DOHH2 (cell line): ENCODE data around the gene LETM1.

Experiments used
- EZH2phosphoT487 ChIP-seq: fragments of 200-600 bp; sonication (generic); IDR thresholded peaks from 2 replicates; pipeline ENCODE4 v1.6.1; 2017; ENCODE audit warnings: borderline replicate concordance, mild to moderate bottlenecking, antibody characterized with exemption, low read length, moderate library complexity, mixed read lengths
- TF ChIP-seq, protein P1 (sequence below): fragments of 200-600 bp; sonication (generic); IDR thresholded peaks from one replicate; pipeline ENCODE4 v1.5.1; 2014; ENCODE audit warnings: antibody characterized with exemption, mild to moderate bottlenecking, low read depth, low read length; ENCODE audit not compliant: poor library complexity, severe bottlenecking

DNA sequence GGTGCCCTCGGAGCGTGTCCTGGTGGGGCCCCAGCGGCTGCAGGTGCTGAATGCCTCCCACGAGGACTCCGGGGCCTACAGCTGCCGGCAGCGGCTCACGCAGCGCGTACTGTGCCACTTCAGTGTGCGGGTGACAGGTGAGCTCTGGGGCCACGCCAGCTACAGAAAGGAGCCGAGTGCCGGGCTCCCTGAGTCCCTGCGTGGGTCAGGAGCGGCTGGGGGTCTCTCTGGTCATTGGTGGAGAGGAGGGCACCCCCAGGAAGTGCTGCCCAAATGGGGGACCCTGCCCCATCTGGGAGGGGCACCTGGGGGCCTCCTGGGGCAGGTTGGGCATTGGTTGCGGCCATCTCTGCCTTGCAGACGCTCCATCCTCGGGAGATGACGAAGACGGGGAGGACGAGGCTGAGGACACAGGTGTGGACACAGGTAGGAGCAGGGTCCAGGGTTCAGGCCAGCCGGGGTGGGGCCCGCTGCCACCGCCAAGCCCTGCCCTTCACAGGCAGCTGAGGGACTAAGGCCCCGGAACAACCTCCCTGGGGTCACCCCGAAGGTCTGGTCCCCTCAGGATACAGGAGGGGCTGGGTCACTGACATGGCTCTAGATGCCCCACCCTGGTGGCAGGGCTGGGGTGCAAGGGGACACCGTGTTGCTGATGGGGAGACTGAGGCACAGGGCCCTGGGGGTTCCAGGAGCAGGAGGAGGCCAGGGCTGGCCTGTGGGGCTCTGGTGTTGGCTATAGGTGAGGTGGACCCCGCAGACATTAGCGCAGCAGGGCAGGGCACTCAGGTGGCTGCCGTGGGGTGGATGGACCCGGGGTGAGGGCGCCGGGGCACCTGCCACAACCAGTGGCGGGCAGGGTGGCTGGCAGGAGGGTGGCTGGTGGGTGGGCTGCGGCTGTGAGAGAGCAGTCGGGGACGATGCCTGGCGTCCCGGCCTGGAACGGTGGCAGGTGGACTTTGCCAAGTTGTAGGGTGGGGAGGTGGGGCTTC is 56.3 kb downstream of the LETM1 start:
- TF ChIP-seq, protein P1, sequence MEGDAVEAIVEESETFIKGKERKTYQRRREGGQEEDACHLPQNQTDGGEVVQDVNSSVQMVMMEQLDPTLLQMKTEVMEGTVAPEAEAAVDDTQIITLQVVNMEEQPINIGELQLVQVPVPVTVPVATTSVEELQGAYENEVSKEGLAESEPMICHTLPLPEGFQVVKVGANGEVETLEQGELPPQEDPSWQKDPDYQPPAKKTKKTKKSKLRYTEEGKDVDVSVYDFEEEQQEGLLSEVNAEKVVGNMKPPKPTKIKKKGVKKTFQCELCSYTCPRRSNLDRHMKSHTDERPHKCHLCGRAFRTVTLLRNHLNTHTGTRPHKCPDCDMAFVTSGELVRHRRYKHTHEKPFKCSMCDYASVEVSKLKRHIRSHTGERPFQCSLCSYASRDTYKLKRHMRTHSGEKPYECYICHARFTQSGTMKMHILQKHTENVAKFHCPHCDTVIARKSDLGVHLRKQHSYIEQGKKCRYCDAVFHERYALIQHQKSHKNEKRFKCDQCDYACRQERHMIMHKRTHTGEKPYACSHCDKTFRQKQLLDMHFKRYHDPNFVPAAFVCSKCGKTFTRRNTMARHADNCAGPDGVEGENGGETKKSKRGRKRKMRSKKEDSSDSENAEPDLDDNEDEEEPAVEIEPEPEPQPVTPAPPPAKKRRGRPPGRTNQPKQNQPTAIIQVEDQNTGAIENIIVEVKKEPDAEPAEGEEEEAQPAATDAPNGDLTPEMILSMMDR, result no peak
- no peak for TF ChIP-seq EZH2phosphoT487
